Measurements from ENCODE around the gene FBN2. TPM values are rescaled to one million over a fixed set of nuclear protein-coding genes. Genes with fewer than 3 reads are reported as not detected.
A peak's percentile ranks its signal among the peaks of the same experiment; 100 is the strongest.

The FBN2 gene
- total RNA-seq, 1 donor from 2014 or later: not detected

GRCh38 chr5:128224336-128224735 is 313.7 kb downstream of the FBN2 start:
- Mint-ChIP-seq H3K27me3 (ENCODE audit: insufficient read depth) (peaks cover 6% of the 10 kb centered on the region), H3K36me3 (ENCODE audit: low read depth) (no peaks in the 10 kb centered on the region), H3K27ac (no peak overlapping the region), H3K4me3 (no peak overlapping the region), H3K9me3 (no peaks in the 10 kb centered on the region), H3K4me1 (ENCODE audit: low read depth) (no peaks in the 10 kb centered on the region)
- intact Hi-C loops (cut with micrococcal nuclease): no loop called here
- no peak for DNase-seq (ENCODE audit: low spot score)

- no peak for DNase-seq (ENCODE audit: low spot score)
- H3K4me1 Mint-ChIP-seq (ENCODE audit: low read depth): no peaks in the 10 kb centered on the region
- H3K9me3 Mint-ChIP-seq: no peaks in the 10 kb centered on the region
- H3K4me3 Mint-ChIP-seq: no peak overlapping the region
- H3K27me3 Mint-ChIP-seq (ENCODE audit: insufficient read depth): peaks cover 6% of the 10 kb centered on the region
- H3K36me3 Mint-ChIP-seq (ENCODE audit: low read depth): no peaks in the 10 kb centered on the region
- intact Hi-C loops (cut with micrococcal nuclease): no loop called here
- no peak overlapping the region for H3K27ac Mint-ChIP-seq
Measured at GRCh38 chr5:128220841-128221240, 317.2 kb downstream of the FBN2 start.

GRCh38 chr5:128216860-128217531 is 321.0 kb downstream of the FBN2 start:
- Mint-ChIP-seq H3K4me1 (ENCODE audit: low read depth) (no peaks in the 10 kb centered on the region), H3K27ac (no peak overlapping the region), H3K36me3 (ENCODE audit: low read depth) (no peaks in the 10 kb centered on the region), H3K4me3 (no peak overlapping the region), H3K9me3 (no peaks in the 10 kb centered on the region), H3K27me3 (ENCODE audit: insufficient read depth) (no peaks in the 10 kb centered on the region)
- DNase-seq (ENCODE audit: low spot score): no peak
- intact Hi-C loops (cut with micrococcal nuclease): no loop called here

- H3K27me3 Mint-ChIP-seq (ENCODE audit: insufficient read depth): no peaks in the 10 kb centered on the region
- no peaks in the 10 kb centered on the region for H3K4me1 Mint-ChIP-seq (ENCODE audit: low read depth)
- H3K27ac Mint-ChIP-seq: no peak overlapping the region
- intact Hi-C loops (cut with micrococcal nuclease): no loop called here
- H3K9me3 Mint-ChIP-seq: no peaks in the 10 kb centered on the region
- DNase-seq (ENCODE audit: low spot score): no peak
- H3K4me3 Mint-ChIP-seq: no peak overlapping the region
- H3K36me3 Mint-ChIP-seq (ENCODE audit: low read depth): no peaks in the 10 kb centered on the region
Measured at GRCh38 chr5:128216285-128216684, 321.8 kb downstream of the FBN2 start.

- H3K9me3 Mint-ChIP-seq: no peaks in the 10 kb centered on the region
- DNase-seq (ENCODE audit: low spot score): no peak
- no peaks in the 10 kb centered on the region for H3K36me3 Mint-ChIP-seq (ENCODE audit: low read depth)
- H3K4me3 Mint-ChIP-seq: no peak overlapping the region
- H3K27me3 Mint-ChIP-seq (ENCODE audit: insufficient read depth): peaks cover 3% of the 10 kb centered on the region
- no peaks in the 10 kb centered on the region for H3K4me1 Mint-ChIP-seq (ENCODE audit: low read depth)
- no peak overlapping the region for H3K27ac Mint-ChIP-seq
- intact Hi-C loops (cut with micrococcal nuclease): loop anchor here (2.0 to 5.0 kb wide), 3 partner anchors 285 to 1639 kb away; no protein-coding TSS in a partner anchor
Measured at GRCh38 chr5:128213833-128214232, 324.2 kb downstream of the FBN2 start.

- Mint-ChIP-seq H3K4me3 (no peak overlapping the region), H3K9me3 (no peaks in the 10 kb centered on the region), H3K36me3 (ENCODE audit: low read depth) (no peaks in the 10 kb centered on the region), H3K4me1 (ENCODE audit: low read depth) (no peaks in the 10 kb centered on the region), H3K27me3 (ENCODE audit: insufficient read depth) (peaks cover 3% of the 10 kb centered on the region), H3K27ac (no peak overlapping the region)
- peak; percentile 14 for DNase-seq (ENCODE audit: low spot score)
- intact Hi-C loops (cut with micrococcal nuclease): loop anchor here (2.0 to 5.0 kb wide), 3 partner anchors 285 to 1639 kb away; no protein-coding TSS in a partner anchor
Measured at GRCh38 chr5:128213340-128213739, 324.7 kb downstream of the FBN2 start.

- H3K4me3 Mint-ChIP-seq: no peak overlapping the region
- H3K27ac Mint-ChIP-seq: no peak overlapping the region
- H3K4me1 Mint-ChIP-seq (ENCODE audit: low read depth): no peaks in the 10 kb centered on the region
- no peaks in the 10 kb centered on the region for H3K36me3 Mint-ChIP-seq (ENCODE audit: low read depth)
- peaks cover 3% of the 10 kb centered on the region for H3K27me3 Mint-ChIP-seq (ENCODE audit: insufficient read depth)
- no peaks in the 10 kb centered on the region for H3K9me3 Mint-ChIP-seq
- no peak for DNase-seq (ENCODE audit: low spot score)
- intact Hi-C loops (cut with micrococcal nuclease): loop anchor here (2.0 to 5.0 kb wide), 3 partner anchors 287 to 1641 kb away; no protein-coding TSS in a partner anchor
Measured at GRCh38 chr5:128212191-128212806, 325.7 kb downstream of the FBN2 start.

GRCh38 chr5:128208436-128208835 is 329.6 kb downstream of the FBN2 start:
- Mint-ChIP-seq H3K27me3 (ENCODE audit: insufficient read depth) (peaks cover 10% of the 10 kb centered on the region), H3K27ac (no peak overlapping the region), H3K4me3 (no peak overlapping the region), H3K4me1 (ENCODE audit: low read depth) (no peaks in the 10 kb centered on the region), H3K9me3 (no peaks in the 10 kb centered on the region), H3K36me3 (ENCODE audit: low read depth) (no peaks in the 10 kb centered on the region)
- intact Hi-C loops (cut with micrococcal nuclease): no loop called here
- no peak for DNase-seq (ENCODE audit: low spot score)

Data from activated T-helper 1 cell treated with anti-CD3 and anti-CD28 coated beads, Interleukin-12 subunit alpha, Interleukin-12 subunit beta, Interleukin-2, Interleukin-4 antibody, amounts not matched to agents 30 ng/mL and 10 ng/mL and 1 ng/mL, durations not matched to agents 14 hours and 24 hours and 36 hours (primary cell).